HepG2 (cell line): ENCODE data around the gene GFRA4. TPM values are rescaled to one million over a fixed set of nuclear protein-coding genes. Genes with fewer than 3 reads are reported as not detected.

ENCODE experiments used
- ATAC-seq: fragments of 200-7000 bp; cut with Tn5 transposase; 3 replicates; pipeline ENCODE4 v1.9.1; 2020; ENCODE audit warnings: mild to moderate bottlenecking, moderate library complexity
- BruUV-seq: library from RNA; stranded (reverse); fragments of 400-500 nt; replicated peaks from 2 replicates; lab custom pipeline; 2021; lab: Mats Ljungman, UMichigan
- CTCF ChIA-PET: fragments of 300-600 bp; formaldehyde crosslinking; extraction: SDS; loops from one replicate; lab custom pipeline; 2021; ENCODE audit warnings: low total read pairs, inconsistent platforms, low intra/inter-chr PET ratio; lab: Yijun Ruan, JAX
- POLR2A ChIA-PET: fragments of 350-600 bp; sonication (Branson Sonifier 250); formaldehyde crosslinking; loops from one replicate; lab custom pipeline; 2020; ENCODE audit warnings: antibody characterized with exemption, inconsistent platforms; lab: Yijun Ruan, JAX
- DNase-seq: peaks from one replicate; pipeline ENCODE4 v3.0.0-alpha.2; 2015; ENCODE audit warnings: low spot score
- FAIRE-seq: peaks from 3 replicates; lab custom pipeline; 2011; peaks lifted over from hg19 to GRCh38; lab: Jason Lieb, UNC
- H2AFZ ChIP-seq: one replicate; pipeline ENCODE4 v1.6.1; 2011; ENCODE audit warnings: low read length, inconsistent platforms
- H3K27ac ChIP-seq: fragments of 300-600 bp; 3 replicates; pipeline ENCODE4 v1.8.0; 2011; ENCODE audit warnings: mixed run types, mild to moderate bottlenecking, mixed read lengths, low read length, inconsistent platforms; ENCODE audit not compliant: insufficient read depth; ENCODE audit errors: extremely low read length
- H3K27me3 ChIP-seq, 2 experiments: fragments of 200-600 bp in 1 of 2; 2 replicates in 1 of 2; 3 replicates in 1 of 2; pipeline versions ENCODE4 v1.6.0 to v1.8.0; 2011; ENCODE audit warnings: low read length in 2 of 2, mild to moderate bottlenecking in 2 of 2, moderate library complexity in 2 of 2, inconsistent platforms in 1 of 2; ENCODE audit not compliant: insufficient read depth in 2 of 2, control insufficient read depth in 1 of 2
- H3K36me3 ChIP-seq, 2 experiments: fragments of 200-600 bp in 1 of 2; replicated peaks in 1 of 2; 2 replicates in 1 of 2; 3 replicates in 1 of 2; pipeline versions ENCODE4 v1.5.1 to v1.8.0; 2011; ENCODE audit warnings: low read length in 2 of 2, inconsistent platforms in 1 of 2; ENCODE audit not compliant: insufficient read depth in 2 of 2, control insufficient read depth in 1 of 2
- H3K4me1 ChIP-seq: 2 replicates; pipeline ENCODE4 v1.5.1; 2012; ENCODE audit warnings: low read length, inconsistent platforms; ENCODE audit not compliant: insufficient read depth
- H3K4me2 ChIP-seq: 2 replicates; pipeline ENCODE4 v1.6.0; 2011; ENCODE audit warnings: low read depth, low read length, inconsistent platforms
- H3K4me3 ChIP-seq, 3 experiments: fragments of 200-600 bp in 1 of 3; sonication (generic), shearing (Covaris generic) in 1 of 3; replicated peaks in 1 of 3; 2 replicates each; pipeline ENCODE4 v1.5.1; 2011 to 2016; ENCODE audit warnings: low read length in 3 of 3, inconsistent platforms in 2 of 3, low read depth in 2 of 3, mild to moderate bottlenecking in 2 of 3, control low read depth in 1 of 3, mixed read lengths in 1 of 3; ENCODE audit not compliant: insufficient read depth in 1 of 3
- H3K79me2 ChIP-seq: one replicate; pipeline ENCODE4 v1.6.1; 2011; ENCODE audit warnings: low read length, inconsistent platforms; ENCODE audit not compliant: insufficient read depth
- H3K9ac ChIP-seq: 2 replicates; pipeline ENCODE4 v1.6.0; 2011; ENCODE audit warnings: mild to moderate bottlenecking, low read depth, low read length, inconsistent platforms; ENCODE audit not compliant: insufficient read depth
- H3K9me3 ChIP-seq: 2 replicates; pipeline ENCODE4 v1.5.1; 2012; ENCODE audit warnings: mild to moderate bottlenecking, low read length
- H4K20me1 ChIP-seq: 2 replicates; pipeline ENCODE4 v1.6.0; 2011; ENCODE audit warnings: inconsistent platforms, mild to moderate bottlenecking, low read length, moderate library complexity; ENCODE audit not compliant: insufficient read depth
- CENPT ChIP-seq: sonication (generic); formaldehyde crosslinking; IDR thresholded peaks from 2 replicates; pipeline ENCODE4 v1.8.0; 2022; ENCODE audit warnings: low read depth, mild to moderate bottlenecking, moderate library complexity, missing genetic modification reagents
- KDM5A ChIP-seq: fragments of 200-600 bp; sonication (generic); IDR thresholded peaks from 2 replicates; pipeline ENCODE4 v1.7.0; 2018; ENCODE audit warnings: antibody characterized with exemption, mild to moderate bottlenecking, low read length, borderline replicate concordance
- NAIF1 ChIP-seq: sonication (generic); formaldehyde crosslinking; IDR thresholded peaks from 2 replicates; pipeline ENCODE4 v1.5.0; 2020; ENCODE audit warnings: mild to moderate bottlenecking, missing genetic modification reagents, borderline replicate concordance
- NFE2L2 ChIP-seq: fragments of 150-350 bp; IDR thresholded peaks from 2 replicates; pipeline ENCODE4 v1.6.1; 2014; ENCODE audit warnings: low read length
- XRCC5 ChIP-seq: fragments of 200-400 bp; formaldehyde crosslinking; optimal IDR thresholded peaks from 2 replicates; pipeline ENCODE3; 2017; ENCODE audit warnings: mild to moderate bottlenecking, low read length
- ZFP37 ChIP-seq: sonication (generic); formaldehyde crosslinking; IDR thresholded peaks from 2 replicates; pipeline ENCODE4 v1.4.0; 2020; ENCODE audit warnings: missing genetic modification reagents, borderline replicate concordance
- ZNF138 ChIP-seq: sonication (generic); formaldehyde crosslinking; IDR thresholded peaks from 2 replicates; pipeline ENCODE4 v1.5.0; 2020; ENCODE audit warnings: mild to moderate bottlenecking, low read depth, missing genetic modification reagents
- ZNF556 ChIP-seq: sonication (generic); formaldehyde crosslinking; IDR thresholded peaks from 2 replicates; pipeline ENCODE4 v1.4.0; 2020; ENCODE audit warnings: mild to moderate bottlenecking, missing genetic modification reagents, borderline replicate concordance
- ZNF878 ChIP-seq: sonication (generic); formaldehyde crosslinking; IDR thresholded peaks from 2 replicates; pipeline ENCODE4 v1.8.1; 2023; ENCODE audit warnings: mild to moderate bottlenecking, missing genetic modification reagents, moderate library complexity
- WGBS: methylation state at CpG from one replicate; pipeline ENCODE4 v1.1.6; 2017; ENCODE audit warnings: low lambda C conversion rate; 5-methylcytosine and 5-hydroxymethylcytosine counted together
- in situ Hi-C: cut with HindIII; loops from 2 replicates; pipeline ENCODE4 v1.10.0; 2017; ENCODE audit warnings: low pct_unique_long_range_greater_than_20kb; ENCODE audit not compliant: extremely low pct_ligation_motif_present
- intact Hi-C: fragments of 100-400 bp; cut with micrococcal nuclease; formaldehyde crosslinking; loops from one replicate; pipeline ENCODE4 v1.10.0; 2022; ENCODE audit not compliant: unreplicated experiment
- polyA plus RNA-seq, 8 experiments: library from polyadenylated mRNA; depleted of rRNA in 3 of 8; stranded (reverse) in 7 of 8; unstranded in 1 of 8; fragments of >200 nt; fragmentation: Illumina TruSeq in 4 of 8; extraction: Trizol in 4 of 8; gene quantifications; 2 replicates each; pipeline versions ENCODE4 v1.2.1 to v1.2.3, GENCODE V29; 2011 to 2016; ENCODE audit warnings: low read depth in 4 of 8, missing spikeins in 1 of 8, mixed read lengths in 1 of 8; ENCODE audit not compliant: insufficient read depth in 1 of 8
- total RNA-seq, 5 experiments: library from RNA; depleted of rRNA; stranded (reverse); fragments of >200 nt; fragmentation: Illumina TruSeq; extraction: Trizol; gene quantifications; 2 replicates each; pipeline ENCODE4 v1.2.3, GENCODE V29; 2016; ENCODE audit warnings: low read depth in 1 of 5
- TF ChIP-seq, protein P1 (sequence below): sonication (generic); formaldehyde crosslinking; IDR thresholded peaks from 2 replicates; pipeline ENCODE4 v1.4.0; 2020; ENCODE audit warnings: missing genetic modification reagents
- TF ChIP-seq, protein P2 (sequence below): sonication (generic); formaldehyde crosslinking; IDR thresholded peaks from 2 replicates; pipeline ENCODE4 v1.8.0; 2022; ENCODE audit warnings: mild to moderate bottlenecking, missing genetic modification reagents, borderline replicate concordance

GFRA4 gene
- total and polyA plus RNA-seq, 2 of the 13 experiments (the other 11 are each of a cell fraction or from before 2014, with no cell fraction given): not detected

DNA sequence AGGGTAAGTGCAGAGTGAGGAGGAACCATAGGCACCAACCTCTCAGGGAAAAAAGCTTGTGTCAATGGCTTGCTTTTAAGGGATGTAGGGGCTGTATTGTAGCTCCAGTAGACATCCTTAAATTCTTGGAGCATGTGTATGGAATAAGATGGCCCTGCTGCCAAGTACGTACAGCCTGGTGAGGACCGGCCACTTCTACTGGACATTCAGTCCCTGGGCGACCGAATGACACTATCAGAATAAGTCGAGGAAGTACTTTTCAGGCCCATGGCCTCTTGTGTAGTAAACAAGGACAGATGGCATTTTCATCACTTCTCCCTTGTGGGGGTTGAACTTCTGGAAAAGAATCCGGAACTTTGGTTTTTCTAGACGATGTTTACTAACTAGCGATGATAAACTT lies 32.8 kb downstream of the GFRA4 start (continued):
- TF ChIP-seq ZNF138 (CRISPR knock-in tag) (no peak), XRCC5 (no peak), NAIF1 (CRISPR knock-in tag) (no peak), KDM5A (no peak), ZFP37 (CRISPR knock-in tag) (no peak), ZNF878 (CRISPR knock-in tag) (no peak), ZNF556 (CRISPR knock-in tag) (no peak), NFE2L2 (no peak)
- TF ChIP-seq, protein P1, sequence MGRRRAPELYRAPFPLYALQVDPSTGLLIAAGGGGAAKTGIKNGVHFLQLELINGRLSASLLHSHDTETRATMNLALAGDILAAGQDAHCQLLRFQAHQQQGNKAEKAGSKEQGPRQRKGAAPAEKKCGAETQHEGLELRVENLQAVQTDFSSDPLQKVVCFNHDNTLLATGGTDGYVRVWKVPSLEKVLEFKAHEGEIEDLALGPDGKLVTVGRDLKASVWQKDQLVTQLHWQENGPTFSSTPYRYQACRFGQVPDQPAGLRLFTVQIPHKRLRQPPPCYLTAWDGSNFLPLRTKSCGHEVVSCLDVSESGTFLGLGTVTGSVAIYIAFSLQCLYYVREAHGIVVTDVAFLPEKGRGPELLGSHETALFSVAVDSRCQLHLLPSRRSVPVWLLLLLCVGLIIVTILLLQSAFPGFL (CRISPR knock-in tag): no peak
- TF ChIP-seq, protein P2, sequence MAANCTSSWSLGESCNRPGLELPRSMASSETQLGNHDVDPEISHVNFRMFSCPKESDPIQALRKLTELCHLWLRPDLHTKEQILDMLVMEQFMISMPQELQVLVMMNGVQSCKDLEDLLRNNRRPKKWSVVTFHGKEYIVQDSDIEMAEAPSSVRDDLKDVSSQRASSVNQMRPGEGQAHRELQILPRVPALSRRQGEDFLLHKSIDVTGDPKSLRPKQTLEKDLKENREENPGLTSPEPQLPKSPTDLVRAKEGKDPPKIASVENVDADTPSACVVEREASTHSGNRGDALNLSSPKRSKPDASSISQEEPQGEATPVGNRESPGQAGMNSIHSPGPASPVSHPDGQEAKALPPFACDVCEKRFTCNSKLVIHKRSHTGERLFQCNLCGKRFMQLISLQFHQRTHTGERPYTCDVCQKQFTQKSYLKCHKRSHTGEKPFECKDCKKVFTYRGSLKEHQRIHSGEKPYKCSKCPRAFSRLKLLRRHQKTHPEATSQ (CRISPR knock-in tag): no peak

DNA sequence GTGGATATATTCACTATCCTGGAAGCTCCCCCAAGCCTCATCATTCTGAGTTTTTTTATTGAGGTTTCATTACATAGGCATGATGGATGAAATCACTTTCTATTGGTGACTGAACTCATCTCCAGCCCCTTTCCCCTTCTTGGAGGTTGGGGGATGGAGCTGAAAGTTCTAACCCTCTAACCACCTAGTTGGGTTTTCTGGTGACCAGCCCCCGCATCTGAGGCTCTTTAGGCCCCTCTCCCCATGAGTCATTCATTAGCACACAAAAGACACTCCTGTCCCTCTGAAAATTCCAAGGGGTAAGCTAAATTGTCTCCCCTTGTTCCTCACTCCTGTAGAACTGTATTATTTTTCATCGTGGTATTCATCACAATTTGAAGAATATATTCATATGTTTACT lies 33.3 kb downstream of the GFRA4 start:
- H3K4me3 ChIP-seq: no peak overlapping the region
- H3K79me2 ChIP-seq: no peaks in the 10 kb centered on the region
- no peak overlapping the region for H3K9ac ChIP-seq
- no peak overlapping the region for H3K4me2 ChIP-seq
- CTCF ChIA-PET: no interaction called here
- no TSS peak for BruUV-seq
- H3K9me3 ChIP-seq: no peaks in the 10 kb centered on the region
- H3K27ac ChIP-seq: no peak overlapping the region
- peaks cover 5% of the 10 kb centered on the region for H4K20me1 ChIP-seq
- H2AFZ ChIP-seq: no peak overlapping the region
- peaks cover 38% of the 10 kb centered on the region for H3K4me1 ChIP-seq
- POLR2A ChIA-PET: no interaction called here
- in situ Hi-C loops (no loop called here), intact Hi-C loops (no loop called here)
- H3K27me3 ChIP-seq: no peaks in the 10 kb centered on the region
- ATAC-seq (no peak), FAIRE-seq (no peak), DNase-seq (no peak)
- TF ChIP-seq CENPT: no peak
- peaks cover 13 to 19% of the 10 kb centered on the region in 2 experiments; a peak in 4 of 5 replicates for H3K36me3 ChIP-seq
- 88% methylated on average over 2 of the region's 2 CpGs for WGBS
